ENCODE results near the gene LAMA1. TPM values are rescaled to one million over a fixed set of nuclear protein-coding genes. Genes with fewer than 3 reads are reported as not detected.

The LAMA1 gene
- total RNA-seq, 1 experiment from 2014 or later: not detected

DNA sequence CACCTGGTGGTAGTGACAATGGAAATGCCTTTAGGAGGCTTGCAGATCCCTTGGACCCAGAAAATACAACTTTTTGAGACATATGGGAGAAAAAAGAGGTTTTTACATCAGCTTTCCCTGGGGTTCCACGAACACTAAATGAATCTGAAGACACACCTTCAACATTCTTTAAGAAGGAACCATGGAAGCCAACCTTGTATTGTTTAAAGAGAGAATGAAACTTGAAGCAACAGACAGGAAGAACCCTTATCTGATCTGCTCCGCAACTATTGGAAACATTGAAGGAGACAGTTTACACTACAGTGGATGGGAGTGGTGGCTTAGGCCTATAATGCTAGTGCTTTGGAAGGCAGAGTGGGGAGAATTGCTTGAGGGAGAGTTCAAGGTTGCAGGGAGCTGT, 190.4 kb downstream of the LAMA1 start:
- H3K9me3 ChIP-seq (ENCODE audit: insufficient read depth, low read depth): no peaks in the 10 kb centered on the region
- TF ChIP-seq EZH2 (IDR thresholded peaks at IDR 0.05; ENCODE audit: low read depth) (no peak), CTCF (conservative IDR thresholded peaks at IDR 0.05) (no peak)
- BruUV-seq (replicated peaks): no TSS peak
- no peaks in the 10 kb centered on the region for H4K20me1 ChIP-seq (ENCODE audit: insufficient read depth)
- H3K27ac ChIP-seq: no peak overlapping the region
- intact Hi-C loops (cut with micrococcal nuclease; ENCODE audit: unreplicated experiment): no loop called here
- DNase-seq: no peak
- H3K4me3 ChIP-seq: no peak overlapping the region
- no peaks in the 10 kb centered on the region for H3K79me2 ChIP-seq (ENCODE audit: low read depth)
- no peaks in the 10 kb centered on the region for H3K36me3 ChIP-seq (ENCODE audit: low read depth)
- no peaks in the 10 kb centered on the region for H3K9me2 ChIP-seq (ENCODE audit: insufficient read depth)
- H2AFZ ChIP-seq: no peak overlapping the region
- H3F3A ChIP-seq (ENCODE audit: insufficient read depth, low read depth): no peaks in the 10 kb centered on the region
- ChIA-PET CTCF (no interaction called here), POLR2A (ENCODE audit: unreplicated experiment) (no interaction called here)
- H3K4me1 ChIP-seq (replicated peaks; ENCODE audit: insufficient read depth): no peaks in the 10 kb centered on the region
- H3K4me2 ChIP-seq: no peak overlapping the region
- H3K27me3 ChIP-seq (ENCODE audit: insufficient read depth, low read depth): peaks cover 15% of the 10 kb centered on the region; the same call in 1 of the 2 replicates

DNA sequence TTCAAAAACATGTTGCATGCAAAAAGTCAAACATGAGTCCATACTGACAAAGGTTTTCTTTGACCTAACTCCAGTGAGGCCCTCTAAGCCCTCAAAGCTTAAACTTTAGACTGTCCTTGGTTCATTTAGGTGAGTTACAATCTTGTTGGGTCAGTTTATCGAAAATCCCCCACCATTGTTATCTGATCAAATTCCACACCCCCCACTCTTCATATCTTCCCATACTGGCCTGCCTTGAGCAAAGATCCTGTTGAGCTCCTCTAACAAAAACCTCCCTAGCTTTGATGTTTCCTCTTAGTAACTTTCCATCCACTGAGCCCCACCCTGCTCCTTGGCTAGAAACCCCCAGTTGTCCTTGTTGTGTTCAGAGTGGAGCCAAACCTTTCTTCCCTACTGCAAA, 194.4 kb downstream of the LAMA1 start:
- peaks cover 11% of the 10 kb centered on the region for H3K27me3 ChIP-seq (ENCODE audit: insufficient read depth, low read depth)
- no peak for DNase-seq
- CTCF ChIA-PET: no interaction called here
- no peaks in the 10 kb centered on the region for H3K4me1 ChIP-seq (replicated peaks; ENCODE audit: insufficient read depth)
- H3K4me2 ChIP-seq: no peak overlapping the region
- no TSS peak for BruUV-seq (replicated peaks)
- TF ChIP-seq EZH2 (IDR thresholded peaks at IDR 0.05; ENCODE audit: low read depth): no peak
- no peak for TF ChIP-seq CTCF (conservative IDR thresholded peaks at IDR 0.05)
- H3K9me3 ChIP-seq (ENCODE audit: insufficient read depth, low read depth): no peaks in the 10 kb centered on the region
- intact Hi-C loops (cut with micrococcal nuclease; ENCODE audit: unreplicated experiment): loop anchor here (5.0 kb wide), 1 partner anchor 99 kb away; no protein-coding TSS in a partner anchor
- no peaks in the 10 kb centered on the region for H3K36me3 ChIP-seq (ENCODE audit: low read depth)
- no peak overlapping the region for H2AFZ ChIP-seq
- no peaks in the 10 kb centered on the region for H3F3A ChIP-seq (ENCODE audit: insufficient read depth, low read depth)
- H3K79me2 ChIP-seq (ENCODE audit: low read depth): no peaks in the 10 kb centered on the region
- H3K27ac ChIP-seq: no peak overlapping the region
- POLR2A ChIA-PET (ENCODE audit: unreplicated experiment): interaction anchor here (0.7 kb wide), 1 partner anchor 831 kb away, joined by 3 read pairs; no protein-coding TSS in a partner anchor
- H3K9me2 ChIP-seq (ENCODE audit: insufficient read depth): no peaks in the 10 kb centered on the region
- no peaks in the 10 kb centered on the region for H4K20me1 ChIP-seq (ENCODE audit: insufficient read depth)
- H3K4me3 ChIP-seq: no peak overlapping the region

GRCh38 chr18:6921571-6921970, 196.0 kb downstream of the LAMA1 start:
- Histone ChIP-seq H3F3A (ENCODE audit: insufficient read depth, low read depth) (no peaks in the 10 kb centered on the region), H3K27ac (no peak overlapping the region), H4K20me1 (ENCODE audit: insufficient read depth) (no peaks in the 10 kb centered on the region), H3K4me1 (replicated peaks; ENCODE audit: insufficient read depth) (no peaks in the 10 kb centered on the region), H3K79me2 (ENCODE audit: low read depth) (no peaks in the 10 kb centered on the region), H3K36me3 (ENCODE audit: low read depth) (no peaks in the 10 kb centered on the region), H2AFZ (no peak overlapping the region), H3K4me2 (no peak overlapping the region), H3K27me3 (ENCODE audit: insufficient read depth, low read depth) (peaks cover 24% of the 10 kb centered on the region), H3K4me3 (no peak overlapping the region), H3K9me3 (ENCODE audit: insufficient read depth, low read depth) (no peaks in the 10 kb centered on the region), H3K9me2 (ENCODE audit: insufficient read depth) (no peaks in the 10 kb centered on the region)
- ChIA-PET POLR2A (ENCODE audit: unreplicated experiment) (no interaction called here), CTCF (interaction anchor here (0.6 kb wide), 1 partner anchor 1554 kb away, joined by 10 read pairs; no protein-coding TSS in a partner anchor)
- DNase-seq: no peak
- intact Hi-C loops (cut with micrococcal nuclease; ENCODE audit: unreplicated experiment): loop anchor here (5.0 kb wide), 1 partner anchor 101 kb away; no protein-coding TSS in a partner anchor
- TF ChIP-seq CTCF (conservative IDR thresholded peaks at IDR 0.05) (no peak), EZH2 (IDR thresholded peaks at IDR 0.05; ENCODE audit: low read depth) (no peak)
- BruUV-seq (replicated peaks): no TSS peak
